Stimulated activated CD8-positive, alpha-beta memory T cell treated with anti-CD3 and anti-CD28 coated beads, Interleukin-2, amount 100 ng/mL, for 48 hours (primary cell): ENCODE data around the gene LIN7C.
"Not testable (repeated sequence)": the region's sequence is repeated elsewhere in the genome, so short reads cannot be mapped to it uniquely, and the experiment has no call there.

ENCODE experiments used
- DNase-seq, 2 donors: peaks; one replicate each; pipeline ENCODE4 v3.0.0-alpha.2; 2020; ENCODE audit warnings: low read depth in 2 of 2

Gene LIN7C

DNA sequence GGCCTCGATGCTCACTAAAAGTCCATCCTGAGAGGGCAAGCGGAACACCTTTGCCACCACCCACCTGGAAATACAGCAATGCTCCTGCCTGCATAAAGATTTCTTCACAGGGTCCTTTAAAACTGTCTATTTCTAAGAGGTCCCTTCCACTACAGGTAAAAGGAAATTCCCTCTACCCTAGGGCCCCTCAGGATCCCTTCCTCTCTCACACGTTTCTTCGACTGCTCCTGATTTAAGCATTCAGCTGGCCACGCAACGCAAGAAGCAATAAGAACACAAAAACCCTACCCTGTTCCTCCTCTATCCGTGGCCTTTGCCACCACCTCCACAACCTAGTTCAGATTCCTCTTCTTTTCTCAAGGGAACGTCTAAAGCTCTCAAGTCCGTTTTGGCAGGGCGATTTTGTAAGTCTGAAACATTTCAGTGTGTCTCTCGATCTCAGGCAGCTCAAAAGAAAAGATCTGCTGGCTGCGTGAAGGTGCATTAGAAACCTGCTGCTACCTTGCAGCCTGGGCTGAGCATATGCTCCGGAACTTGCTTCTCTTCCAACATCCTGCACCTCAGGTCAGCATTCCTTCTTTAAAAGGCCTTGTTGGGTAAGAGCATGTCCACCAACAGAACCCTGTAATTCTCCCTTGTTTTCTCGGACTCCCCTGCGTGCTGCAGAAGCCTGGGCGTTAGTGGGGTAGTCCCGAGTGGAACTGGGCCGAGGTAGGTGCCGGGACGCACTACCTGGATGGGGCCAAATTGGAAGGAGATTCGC is 35.6 kb downstream of the LIN7C start:
- no peak for DNase-seq

DNA sequence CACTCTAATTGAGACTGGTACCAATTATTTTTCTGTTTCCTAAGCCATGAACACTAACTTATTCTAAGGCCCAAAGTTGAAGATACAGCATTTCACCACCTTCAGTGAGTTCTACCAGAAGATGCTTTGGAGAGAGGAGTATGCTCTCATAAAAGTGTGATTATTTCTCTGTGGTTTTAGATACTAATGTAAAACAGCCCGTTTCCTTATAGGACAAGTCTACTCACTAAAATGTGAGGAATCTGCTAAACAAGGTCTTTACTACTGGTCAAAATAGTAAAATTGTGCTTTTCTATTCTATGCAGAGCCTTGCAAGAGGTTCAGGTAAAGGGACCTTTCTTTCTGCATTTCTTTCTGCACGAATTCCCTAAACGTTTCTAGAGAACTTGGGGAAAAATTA is 36.4 kb downstream of the LIN7C start:
- DNase-seq, result no peak

DNA sequence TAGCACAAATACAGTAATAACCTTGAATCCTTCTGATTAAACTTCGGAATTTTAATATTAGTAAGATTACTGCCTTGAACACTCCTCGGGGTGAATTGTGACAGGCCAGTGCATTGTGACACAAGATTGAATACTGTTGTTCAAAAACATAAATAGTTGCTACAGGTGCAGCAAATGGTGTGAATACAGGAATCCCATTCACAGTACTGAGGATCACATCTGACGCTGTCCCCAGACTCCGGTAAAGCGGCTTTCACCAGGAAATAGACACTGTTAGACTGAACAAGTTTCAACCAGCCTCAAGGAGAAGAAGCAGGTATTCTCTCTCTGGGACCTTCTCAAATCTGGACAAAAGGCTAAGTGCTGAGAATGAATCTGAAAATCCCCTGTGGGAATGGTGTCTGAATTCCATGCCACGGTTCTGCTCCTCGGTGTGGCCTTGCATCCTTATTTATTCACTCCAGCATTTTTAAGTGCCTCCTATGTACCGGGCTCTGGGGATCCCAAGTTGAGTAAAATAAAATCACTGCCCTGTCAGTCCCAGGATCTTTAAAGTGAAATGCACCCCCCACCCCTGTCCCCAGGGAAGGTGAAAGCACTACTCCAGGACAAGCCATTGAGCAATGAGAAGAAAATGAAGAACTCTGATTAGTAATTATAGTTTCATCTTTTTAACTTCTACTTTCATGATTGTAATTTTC is 37.4 kb downstream of the LIN7C start:
- DNase-seq, result no peak

DNA sequence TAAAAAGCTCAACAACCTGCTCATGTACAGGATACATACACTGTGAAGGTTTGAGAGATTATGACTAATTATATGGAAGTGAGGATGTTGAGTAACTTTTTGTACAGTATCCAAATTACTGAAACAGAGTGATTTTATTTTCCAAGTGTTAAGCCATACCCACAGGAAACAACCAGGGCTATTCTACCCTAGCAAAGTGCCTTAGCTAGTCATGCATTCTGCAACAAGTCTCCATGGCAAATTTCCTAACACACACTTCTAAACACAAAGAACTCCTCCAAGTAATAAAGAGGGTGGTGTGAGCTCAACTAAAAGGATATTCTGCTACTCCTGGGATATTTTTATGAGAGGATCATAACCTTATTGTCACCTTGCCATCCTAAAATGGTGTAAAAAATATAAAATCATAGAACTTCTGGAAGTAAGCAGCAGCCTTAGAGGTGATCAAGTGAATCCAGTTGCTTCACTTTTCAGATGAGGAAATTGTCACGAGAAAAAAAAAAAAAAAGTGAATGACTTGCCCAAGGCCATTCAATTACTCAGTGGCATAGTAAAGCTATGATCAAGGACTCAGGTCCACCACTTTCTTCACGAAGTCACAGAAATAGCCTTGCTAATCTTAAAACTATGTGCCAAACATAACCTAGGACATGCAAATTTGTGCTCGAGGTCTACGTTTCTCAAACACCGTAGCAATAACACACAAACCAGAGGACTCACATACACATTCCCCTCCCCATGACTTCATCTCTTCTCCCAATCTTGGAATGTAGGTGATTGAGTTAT is 38.2 kb downstream of the LIN7C start:
- DNase-seq, result no peak

DNA sequence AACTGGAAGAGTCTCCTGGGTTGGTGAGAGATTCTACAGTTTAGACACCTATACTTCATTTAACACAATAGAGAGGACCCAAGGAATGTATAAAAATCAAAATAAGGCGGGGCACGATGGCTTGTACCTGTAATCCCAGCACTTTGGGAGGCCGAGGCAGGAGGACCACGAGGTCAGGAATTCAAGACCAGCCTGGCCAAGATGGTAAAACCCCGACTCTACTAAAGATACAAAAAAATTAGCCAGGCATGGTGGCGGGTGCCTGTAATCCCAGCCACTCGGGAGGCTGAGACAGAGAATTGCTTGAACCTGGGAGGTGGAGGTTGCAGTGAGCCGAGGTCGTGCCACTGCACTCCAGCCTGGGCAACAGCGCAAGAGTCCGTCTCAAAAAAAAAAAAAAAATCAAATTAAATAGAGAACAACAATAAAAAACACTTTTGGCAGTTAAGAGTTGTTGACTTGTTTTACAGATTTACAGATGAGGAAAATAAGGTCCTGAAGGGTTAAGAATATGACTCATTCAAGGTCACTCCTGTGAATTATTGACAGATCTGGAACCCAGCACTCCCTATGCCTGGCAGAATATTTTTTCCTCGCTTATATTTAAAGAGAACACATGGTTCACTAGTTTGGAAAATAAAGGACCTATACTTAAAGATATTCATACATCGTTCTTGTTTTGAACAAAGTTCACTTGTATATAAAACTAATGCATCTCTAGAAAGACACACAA is 39.2 kb downstream of the LIN7C start:
- DNase-seq, result no peak

DNA sequence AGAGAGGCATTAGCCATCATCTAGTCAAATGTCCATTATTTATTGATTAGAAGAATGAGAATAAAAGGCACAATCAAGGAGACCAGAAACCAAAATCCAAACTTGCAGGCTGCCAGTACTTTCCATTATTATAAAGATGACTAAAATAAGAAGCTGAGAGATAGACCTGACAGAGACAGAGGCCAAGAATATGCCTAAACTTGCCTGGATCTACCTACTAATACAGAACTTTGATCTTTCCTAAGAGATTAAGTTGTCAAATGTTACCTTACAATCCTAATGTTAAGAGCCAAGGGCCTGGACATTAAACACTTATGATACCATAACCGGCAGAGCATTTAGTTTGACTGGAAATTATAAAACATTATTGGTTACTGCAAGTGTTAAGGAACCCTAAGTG is 40.2 kb downstream of the LIN7C start:
- no peak for DNase-seq

DNA sequence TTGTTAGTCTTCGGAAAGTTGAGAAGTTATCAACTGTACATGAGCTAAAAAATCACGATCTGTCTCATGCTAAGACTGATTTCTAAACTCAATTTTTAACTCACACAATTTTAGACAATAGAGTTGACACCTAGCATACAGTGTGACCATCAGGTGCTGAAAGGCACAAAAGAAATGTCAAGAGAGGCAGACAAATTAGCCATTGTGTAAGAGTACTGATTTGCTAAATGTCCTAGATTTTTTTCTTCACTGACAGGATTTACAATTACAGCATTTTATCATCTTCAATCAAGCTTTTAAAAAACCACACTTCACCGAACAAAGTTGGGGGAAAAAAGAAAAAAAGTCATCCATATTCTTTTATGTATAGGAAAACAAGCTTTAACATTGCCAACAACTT is 40.9 kb downstream of the LIN7C start:
- no peak for DNase-seq

DNA sequence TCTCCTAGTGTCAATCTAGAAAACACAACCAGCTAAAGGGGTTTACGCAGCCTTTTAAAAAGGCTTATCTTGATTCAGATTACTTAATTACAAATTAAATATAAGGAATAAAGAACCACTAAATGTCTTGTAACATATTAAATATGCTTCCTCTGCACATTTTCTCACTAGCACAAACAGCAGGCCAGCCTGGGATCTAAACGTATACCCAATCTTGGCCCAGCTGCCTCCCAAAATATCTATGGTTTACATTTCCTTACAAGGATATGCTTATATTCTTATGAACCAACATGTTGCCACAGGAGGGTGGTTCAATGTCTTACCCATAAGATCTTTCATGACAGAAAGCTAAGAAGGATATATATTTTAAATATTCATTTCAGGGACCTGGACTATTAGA is 41.7 kb downstream of the LIN7C start:
- no peak for DNase-seq

DNA sequence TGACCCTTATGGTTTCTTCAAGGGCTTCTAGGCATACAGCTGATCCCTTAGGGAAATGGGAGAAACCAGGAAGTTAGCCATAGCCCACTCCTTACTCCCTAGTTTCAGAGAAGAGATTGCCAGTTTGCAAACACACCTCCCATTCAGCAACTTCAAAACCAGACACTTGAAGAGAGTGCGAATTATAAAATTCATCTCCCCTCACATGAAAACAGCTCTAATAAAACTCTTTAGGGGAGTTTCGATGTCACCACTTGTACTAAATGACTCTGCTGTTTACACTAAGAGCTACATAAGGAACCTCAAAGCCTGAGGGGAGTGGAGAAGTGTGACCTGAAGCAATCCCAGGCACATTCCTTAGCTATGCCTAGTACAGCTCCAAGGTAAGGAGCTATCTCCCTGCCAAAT is 42.3 kb downstream of the LIN7C start:
- no peak for DNase-seq

DNA sequence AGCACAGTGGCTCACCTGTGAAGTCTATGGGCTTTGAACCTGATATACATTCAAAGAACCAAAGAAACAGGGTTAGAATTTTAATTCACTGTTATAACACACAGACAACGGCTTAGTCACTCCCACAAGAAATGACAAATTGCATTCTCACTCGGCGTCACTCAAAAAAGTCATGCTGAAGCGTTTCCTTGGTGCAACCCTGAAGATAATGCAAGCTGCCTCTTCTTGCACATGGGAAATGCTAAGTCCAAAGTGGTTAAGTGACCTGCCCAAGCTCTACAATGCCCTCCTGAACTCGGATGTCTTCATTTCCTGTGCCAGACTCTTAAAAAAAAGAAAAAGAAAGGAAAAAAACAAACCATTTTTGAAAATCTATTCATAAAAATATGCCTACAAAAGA is 44.0 kb downstream of the LIN7C start:
- DNase-seq, result no peak

DNA sequence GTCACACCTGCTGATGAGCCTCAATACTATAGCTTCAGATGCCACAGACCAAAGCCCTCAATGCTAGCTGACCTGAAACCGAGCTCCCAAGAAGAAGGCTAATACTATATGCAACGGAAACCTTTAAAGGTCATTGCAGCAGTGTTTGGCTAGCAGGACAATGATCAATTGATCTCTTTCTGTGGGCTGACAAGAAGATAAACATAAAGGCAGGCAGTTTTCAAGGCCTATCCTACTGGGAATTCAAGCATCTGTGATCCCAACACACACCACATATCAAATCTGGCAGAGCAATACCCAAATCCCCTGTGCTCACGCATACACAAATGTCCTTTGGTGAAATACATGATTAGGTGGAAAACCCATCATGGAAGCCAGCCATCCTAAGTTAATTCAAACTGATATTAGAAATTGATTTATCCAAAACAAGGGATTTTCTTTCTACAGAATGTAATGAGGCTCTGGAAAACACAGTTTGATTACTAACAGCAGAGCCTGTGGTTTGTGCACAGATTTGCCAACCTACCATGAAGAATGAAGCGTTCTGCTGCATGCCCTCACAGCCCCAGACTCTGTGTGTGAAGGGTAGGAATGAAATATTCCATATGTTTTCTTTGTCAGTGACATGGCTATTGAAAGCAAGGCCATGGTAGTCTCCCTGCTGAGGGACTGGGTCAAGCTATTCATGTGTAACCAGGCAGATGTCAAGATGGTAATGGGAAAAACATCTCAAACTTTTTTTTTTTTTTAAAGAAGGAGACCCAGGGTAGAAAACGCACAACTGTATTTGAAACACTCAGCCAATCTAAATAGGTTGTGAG is 46.2 kb downstream of the LIN7C start:
- no peak for DNase-seq

DNA sequence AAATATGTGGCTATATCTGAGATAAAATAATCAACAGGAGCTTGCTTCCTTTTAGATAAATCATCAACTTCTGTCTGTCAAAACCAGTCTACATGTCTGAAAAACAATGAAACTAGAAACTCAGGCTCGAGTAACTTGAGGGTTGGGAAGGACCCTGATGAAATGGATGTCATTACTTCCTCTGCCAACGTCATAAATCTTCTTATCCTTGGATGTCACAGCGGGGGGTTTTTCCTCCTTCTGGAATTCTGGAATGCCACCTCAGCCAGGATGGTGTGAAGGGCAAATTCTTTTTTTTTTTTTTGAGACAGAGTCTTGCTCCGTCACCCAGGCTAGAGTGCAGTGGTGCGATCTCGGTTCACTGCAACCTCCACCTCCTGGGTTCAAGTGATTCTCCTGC is 47.4 kb downstream of the LIN7C start:
- no peak for DNase-seq

DNA sequence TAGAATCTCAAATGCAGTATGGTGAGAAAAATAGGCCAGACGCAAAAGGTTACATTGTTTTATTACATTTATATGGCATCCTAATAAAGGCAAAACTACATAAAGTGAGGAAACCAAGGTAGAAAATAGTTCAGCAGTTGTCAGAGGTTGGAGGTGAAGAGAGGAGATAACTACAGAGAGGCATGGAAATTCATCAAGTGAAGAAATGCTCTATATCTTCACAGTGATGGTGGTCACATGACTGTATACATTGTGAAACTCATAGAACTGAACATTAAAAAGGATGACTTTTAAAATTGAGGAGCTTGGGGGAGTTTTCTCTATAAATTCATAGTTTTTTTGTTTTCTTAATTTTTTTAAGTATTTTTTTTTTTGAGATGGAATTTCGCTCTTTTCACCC is 48.4 kb downstream of the LIN7C start:
- DNase-seq, result no peak

DNA sequence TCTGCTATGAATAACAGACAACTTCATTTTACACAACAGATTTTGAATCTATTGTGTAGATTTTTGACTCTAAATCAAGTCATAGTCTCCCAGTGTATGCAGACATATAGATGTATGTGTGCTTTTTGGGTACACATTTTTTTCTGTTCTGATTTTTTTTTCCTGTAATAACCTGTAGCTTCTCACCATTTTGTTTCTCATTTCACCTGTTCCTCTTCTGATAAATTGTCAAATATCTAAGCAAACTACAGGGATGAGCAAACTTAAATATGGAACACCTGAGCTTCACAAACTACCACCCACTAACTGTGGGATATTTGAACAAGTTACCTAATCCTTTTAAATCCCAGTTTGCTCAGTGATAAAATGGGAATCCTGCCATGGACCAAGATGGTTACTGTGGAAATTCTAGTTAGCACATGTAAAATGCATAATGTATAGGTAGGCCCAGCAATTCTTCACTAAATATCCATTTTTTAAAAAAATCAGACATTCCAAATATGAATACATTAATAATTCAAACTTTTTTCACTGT is 49.7 kb downstream of the LIN7C start:
- no peak for DNase-seq

DNA sequence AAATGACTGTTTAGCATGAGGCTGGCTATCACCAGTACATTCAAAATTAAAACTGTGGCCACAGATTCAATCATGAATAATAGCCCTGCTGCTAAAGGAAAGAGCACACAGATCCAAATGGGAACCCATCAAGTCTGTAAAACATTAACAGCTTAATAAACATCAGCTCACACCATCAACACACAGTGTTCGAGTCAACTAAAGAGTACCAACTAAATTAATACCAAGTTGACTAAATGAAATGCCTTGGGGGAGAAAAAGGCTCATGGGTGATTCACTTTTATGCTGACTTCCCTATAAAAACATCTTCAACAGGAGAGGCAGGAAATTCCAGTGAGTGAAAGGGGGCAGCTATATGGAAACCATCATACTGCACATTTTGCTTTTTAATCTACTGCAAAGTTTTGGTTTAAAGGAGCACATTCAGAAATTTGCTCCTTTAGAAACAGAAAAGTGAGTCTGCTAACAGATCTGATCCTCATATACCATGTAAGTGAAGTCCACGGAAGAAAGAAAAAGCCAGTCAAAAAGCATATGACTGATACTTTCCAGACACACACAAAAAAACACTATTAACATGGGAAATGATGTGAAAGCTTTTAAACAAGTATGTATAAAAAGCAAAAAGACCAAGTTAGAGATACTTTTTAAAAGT is 50.3 kb downstream of the LIN7C start:
- DNase-seq, result no peak

DNA sequence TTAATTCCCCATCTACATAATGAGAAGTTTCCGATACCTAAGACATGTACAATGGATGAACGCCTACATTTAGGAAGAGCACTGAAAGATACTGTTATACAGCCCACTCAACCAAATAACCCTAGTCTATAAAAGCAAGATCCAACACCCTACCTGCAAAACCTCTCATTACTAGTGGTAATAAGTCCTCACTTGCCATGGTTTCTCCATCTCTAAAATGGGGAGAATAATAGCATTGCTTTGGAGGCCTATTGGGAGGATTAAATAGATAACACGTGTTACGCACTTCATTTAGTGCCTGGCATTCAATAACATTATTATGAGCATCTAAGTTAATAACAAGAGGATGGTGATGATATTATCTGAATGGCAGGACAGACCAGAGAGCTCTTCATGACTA is 50.9 kb downstream of the LIN7C start:
- no peak for DNase-seq

DNA sequence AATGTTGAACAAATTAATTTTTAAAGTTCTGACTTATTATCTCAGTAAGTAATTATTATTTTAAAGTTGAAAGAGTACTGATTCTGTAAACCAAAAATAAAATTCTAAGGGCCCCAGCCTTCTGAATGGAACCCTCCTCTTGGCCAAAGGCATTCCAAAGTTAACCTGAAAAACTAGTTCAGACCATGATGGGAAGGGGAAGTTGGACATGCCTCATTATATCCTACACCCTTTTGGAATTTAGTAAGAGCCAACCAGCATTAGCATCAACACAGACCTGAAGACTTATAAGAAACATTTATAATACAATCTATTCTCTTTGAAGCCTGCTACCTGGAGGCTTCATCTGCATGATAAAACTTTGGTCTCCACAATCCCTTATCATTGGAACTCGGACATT is 52.9 kb downstream of the LIN7C start:
- no peak for DNase-seq

DNA sequence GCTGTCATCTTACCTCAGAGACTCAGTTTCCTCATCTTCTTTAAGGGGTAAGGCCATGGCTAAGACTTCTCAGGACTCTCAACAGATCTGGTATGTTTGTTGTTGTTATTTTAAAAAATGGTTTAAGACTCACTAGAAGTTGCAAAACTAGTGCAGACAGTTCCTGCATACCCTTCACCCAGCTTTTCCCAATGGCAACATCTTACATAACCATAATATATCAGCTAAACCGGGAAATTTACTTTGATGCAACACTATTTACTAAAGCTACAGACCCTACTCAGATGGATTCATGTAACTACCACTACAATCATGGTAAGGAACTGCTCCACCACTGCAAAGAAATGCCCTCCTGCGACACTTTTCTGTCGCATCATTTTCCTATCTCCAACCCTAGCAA is 54.4 kb downstream of the LIN7C start:
- no peak for DNase-seq

DNA sequence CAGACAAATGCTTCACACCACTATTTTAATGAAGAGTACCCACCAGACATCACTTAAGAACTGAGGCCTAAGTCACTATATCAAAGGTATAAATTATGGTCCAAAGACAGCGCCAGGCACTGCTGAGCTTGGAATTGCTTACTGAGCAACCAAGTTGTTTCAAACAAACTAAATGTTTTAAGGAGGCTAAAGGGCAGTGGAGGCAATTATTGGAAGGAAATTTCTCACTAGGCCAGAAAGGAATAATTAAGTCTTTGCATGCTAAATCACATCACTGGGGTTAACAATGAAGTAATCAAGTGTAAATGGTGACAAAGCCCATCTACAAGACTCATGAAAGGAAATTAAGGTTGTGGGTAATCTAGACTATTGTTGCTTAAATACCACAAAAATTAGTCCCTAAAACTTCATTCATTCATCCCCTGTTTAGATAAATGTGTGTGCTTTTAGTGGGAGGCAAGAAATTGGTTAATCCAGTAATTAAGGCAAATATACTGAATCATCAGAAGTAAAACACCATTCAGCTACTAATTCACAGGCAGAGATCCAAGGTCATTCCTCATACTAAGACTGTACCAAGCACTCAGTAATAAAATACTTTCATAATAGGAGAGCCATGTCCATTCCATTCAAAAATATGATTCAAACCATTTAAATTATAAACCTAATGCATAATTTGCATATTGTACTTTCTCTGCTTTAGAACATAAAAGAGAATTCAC is 55.2 kb downstream of the LIN7C start:
- DNase-seq, result no peak

DNA sequence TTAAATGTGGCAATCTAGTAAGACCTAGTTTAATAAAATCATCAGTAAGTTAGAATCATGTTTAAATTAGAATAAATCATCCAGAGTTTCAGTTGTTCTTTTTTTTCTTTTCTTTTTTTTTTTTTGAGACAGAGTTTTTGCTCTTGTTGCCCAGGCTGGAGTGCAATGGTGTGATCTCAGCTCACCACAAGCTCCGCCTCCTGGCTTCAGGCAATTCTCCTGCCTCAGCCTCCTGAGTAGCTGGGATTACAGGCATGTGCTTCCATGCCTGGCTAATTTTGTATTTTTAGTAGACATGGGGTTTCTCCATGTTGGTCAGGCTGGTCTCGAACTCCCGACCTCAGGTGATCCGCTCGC is 58.4 kb downstream of the LIN7C start:
- DNase-seq, result not testable (repeated sequence)
